Body of pancreas (tissue), 4 donors: ENCODE data around the gene REEP5. TPM values are rescaled to one million over a fixed set of nuclear protein-coding genes. Genes with fewer than 3 reads are reported as not detected.
A peak's percentile ranks its signal among the peaks of the same experiment; 100 is the strongest.

ENCODE experiments used
- ATAC-seq: fragments of 150-250 bp; one replicate; pipeline ENCODE4 v1.9.1; 2016
- DNase-seq, 4 donors: peaks; one replicate each; pipeline ENCODE4 v3.0.0-alpha.2; 2019
- H3K27ac ChIP-seq, 4 donors: fragments of 200-600 bp; sonication (generic); 1 replicate in 3 of 4; 2 replicates in 1 of 4; pipeline versions ENCODE4 v1.5.1 to v1.6.1; 2016 to 2019; ENCODE audit warnings: mild to moderate bottlenecking in 1 of 4, mixed read lengths in 1 of 4, moderate library complexity in 1 of 4
- H3K27me3 ChIP-seq, 2 donors: fragments of 200-600 bp; sonication (generic); one replicate each; pipeline ENCODE4 v1.6.0; 2016; ENCODE audit warnings: mild to moderate bottlenecking in 1 of 2
- H3K36me3 ChIP-seq, 2 donors: fragments of 200-600 bp; sonication (generic); replicated peaks in 1 of 2; 2 replicates each; pipeline ENCODE4 v1.5.1; 2016; ENCODE audit warnings: low read depth in 2 of 2; ENCODE audit not compliant: insufficient read depth in 1 of 2
- H3K4me1 ChIP-seq: fragments of 200-600 bp; sonication (generic); one replicate; pipeline ENCODE4 v1.6.0; 2016
- H3K4me3 ChIP-seq, 2 donors: fragments of 200-600 bp; sonication (generic); 1 replicate in 1 of 2; 2 replicates in 1 of 2; pipeline ENCODE4 v1.5.1; 2016 to 2019
- H3K9me3 ChIP-seq, 3 donors: fragments of 200-600 bp; sonication (generic); 1 replicate in 2 of 3; 2 replicates in 1 of 3; pipeline ENCODE4 v1.5.1; 2016
- POLR2A ChIP-seq, 3 donors: fragments of 450-650 bp; IDR thresholded peaks; one replicate each; pipeline ENCODE4 v1.6.1; 2016; ENCODE audit warnings: antibody characterized with exemption in 3 of 3, mild to moderate bottlenecking in 2 of 3
- WGBS, 2 donors: methylation state at CpG; one replicate each; pipeline ENCODE4 v1.1.5; 2017; 5-methylcytosine and 5-hydroxymethylcytosine counted together
- intact Hi-C: fragments of 100-400 bp; cut with DNase I; formaldehyde crosslinking; loops from one replicate; pipeline ENCODE4 v1.15.1; 2023
- total RNA-seq, 2 donors: library from RNA; depleted of rRNA; stranded (reverse); fragments of >200 nt; gene quantifications; one replicate each; pipeline ENCODE4 v1.1.0, GENCODE V29; 2016
- TF ChIP-seq, protein P1 (sequence below), 7 experiments: fragments of 450-650 bp in 4 of 7; fragments of 200-600 bp in 3 of 7; sonication (generic) in 3 of 7; IDR thresholded peaks; one replicate each; pipeline ENCODE4 v1.5.1; 2016 to 2019; ENCODE audit warnings: antibody characterized with exemption in 7 of 7

The REEP5 gene
- 10 to 100 TPM; 52.1 to 53.4 TPM for total RNA-seq

DNA sequence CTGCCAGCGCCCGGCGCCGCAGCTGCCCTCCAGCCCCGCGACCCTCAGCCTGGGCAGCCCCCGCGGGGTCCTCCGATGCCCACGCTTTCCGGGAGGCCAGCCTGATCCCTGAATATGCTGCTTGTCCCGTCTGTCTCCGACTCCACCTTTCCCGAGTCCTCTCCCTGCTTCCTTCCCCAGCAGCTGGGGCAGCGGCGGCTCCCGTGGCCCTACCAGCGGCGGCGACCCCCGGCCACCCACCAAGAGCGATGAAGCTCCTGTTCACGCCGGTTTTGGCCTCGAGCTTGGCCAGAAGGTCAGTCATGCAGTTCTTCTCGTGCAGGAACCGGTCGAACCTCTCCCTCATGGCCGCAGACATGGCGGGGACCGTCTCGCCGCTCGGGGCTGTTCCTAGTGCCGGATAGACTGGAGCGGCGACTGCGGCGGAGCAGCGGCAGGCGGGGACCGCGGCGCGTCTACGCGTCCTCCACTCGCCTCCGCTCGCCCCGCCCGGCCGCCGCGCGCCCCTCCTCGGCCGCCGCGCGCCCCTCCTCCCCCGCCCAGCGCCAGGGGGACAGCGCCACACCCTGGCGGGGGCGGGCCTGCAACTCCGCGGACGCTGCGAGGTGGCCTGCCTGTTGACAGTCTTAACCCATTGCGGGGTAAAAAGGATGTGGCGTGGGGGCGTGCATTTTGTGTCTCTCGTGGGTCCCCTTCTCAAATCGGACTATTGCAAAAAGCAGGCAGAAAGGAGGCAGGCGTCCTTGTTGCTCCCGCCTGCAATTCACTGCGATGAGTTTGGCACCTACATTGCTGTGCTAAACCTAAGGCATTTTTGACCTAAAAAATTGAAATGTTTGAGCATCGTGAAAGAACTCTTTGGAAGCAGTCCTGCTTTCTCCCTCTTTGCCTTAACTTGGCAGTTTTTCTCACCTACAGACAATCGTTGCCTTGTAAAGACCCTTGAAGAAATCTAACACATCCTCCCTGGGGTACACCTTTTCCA, at the start of gene REEP5:
REEP5 (minus strand) TSS at position 395 of the 985 bp plus-strand sequence; CDS start at position 358, 37 bp downstream.
- H3K27ac ChIP-seq: peak within 1 kb of the TSS; percentile 76 to 99 (median 94)
- peak; percentile 93 for ATAC-seq
- no peaks in the 10 kb centered on the region for H3K27me3 ChIP-seq
- no peaks in the 10 kb centered on the region for H3K36me3 ChIP-seq
- H3K4me1 ChIP-seq: peaks cover 43% of the 10 kb centered on the region
- peak within 1 kb of the TSS; percentile 52 to 75 for H3K4me3 ChIP-seq
- WGBS, 2 donors: 0 to 1% methylated on average over 14 to 79 of the region's 80 CpGs
- intact Hi-C loops: no loop called here
- DNase-seq: peak; percentile 86 to 91 (median 88)
- no peaks in the 10 kb centered on the region for H3K9me3 ChIP-seq
- TF ChIP-seq POLR2A (IDR thresholded peaks at IDR 0.05): peak; percentile 96 to 99 (median 99)
- TF ChIP-seq, protein P1, sequence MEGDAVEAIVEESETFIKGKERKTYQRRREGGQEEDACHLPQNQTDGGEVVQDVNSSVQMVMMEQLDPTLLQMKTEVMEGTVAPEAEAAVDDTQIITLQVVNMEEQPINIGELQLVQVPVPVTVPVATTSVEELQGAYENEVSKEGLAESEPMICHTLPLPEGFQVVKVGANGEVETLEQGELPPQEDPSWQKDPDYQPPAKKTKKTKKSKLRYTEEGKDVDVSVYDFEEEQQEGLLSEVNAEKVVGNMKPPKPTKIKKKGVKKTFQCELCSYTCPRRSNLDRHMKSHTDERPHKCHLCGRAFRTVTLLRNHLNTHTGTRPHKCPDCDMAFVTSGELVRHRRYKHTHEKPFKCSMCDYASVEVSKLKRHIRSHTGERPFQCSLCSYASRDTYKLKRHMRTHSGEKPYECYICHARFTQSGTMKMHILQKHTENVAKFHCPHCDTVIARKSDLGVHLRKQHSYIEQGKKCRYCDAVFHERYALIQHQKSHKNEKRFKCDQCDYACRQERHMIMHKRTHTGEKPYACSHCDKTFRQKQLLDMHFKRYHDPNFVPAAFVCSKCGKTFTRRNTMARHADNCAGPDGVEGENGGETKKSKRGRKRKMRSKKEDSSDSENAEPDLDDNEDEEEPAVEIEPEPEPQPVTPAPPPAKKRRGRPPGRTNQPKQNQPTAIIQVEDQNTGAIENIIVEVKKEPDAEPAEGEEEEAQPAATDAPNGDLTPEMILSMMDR (IDR thresholded peaks at IDR 0.05): peak; percentile 45 to 97 (median 87)

DNA sequence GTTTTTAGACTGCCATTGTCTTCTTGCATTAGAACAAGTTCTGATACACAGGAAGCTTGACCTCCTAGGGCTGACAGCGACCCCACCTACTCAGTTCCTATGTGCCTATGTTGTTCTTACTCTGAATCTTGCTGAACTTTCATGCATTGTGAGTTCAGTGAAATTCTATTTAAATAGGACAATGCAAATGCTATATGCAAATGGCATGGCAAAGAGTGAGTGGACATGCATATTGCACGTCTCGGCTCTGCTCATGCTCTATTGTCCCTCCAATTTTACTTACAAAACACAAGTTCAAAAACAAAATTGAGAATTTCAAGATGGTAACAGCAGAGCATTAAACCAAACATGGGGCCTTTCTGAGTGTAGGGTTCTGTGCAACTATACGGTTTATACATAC, 49.2 kb upstream of the REEP5 start:
- no peaks in the 10 kb centered on the region for H3K36me3 ChIP-seq
- intact Hi-C loops: no loop called here
- H3K4me3 ChIP-seq: no peak overlapping the region
- H3K4me1 ChIP-seq: peaks cover 5% of the 10 kb centered on the region
- DNase-seq (no peak), ATAC-seq (no peak)
- H3K27me3 ChIP-seq: no peaks in the 10 kb centered on the region
- 89 to 94% methylated on average over 4 of the region's 4 CpGs for WGBS, 2 donors
- H3K9me3 ChIP-seq: no peaks in the 10 kb centered on the region
- TF ChIP-seq, protein P1 (IDR thresholded peaks at IDR 0.05): no peak
- TF ChIP-seq POLR2A (IDR thresholded peaks at IDR 0.05): no peak
- H3K27ac ChIP-seq: no peak overlapping the region

DNA sequence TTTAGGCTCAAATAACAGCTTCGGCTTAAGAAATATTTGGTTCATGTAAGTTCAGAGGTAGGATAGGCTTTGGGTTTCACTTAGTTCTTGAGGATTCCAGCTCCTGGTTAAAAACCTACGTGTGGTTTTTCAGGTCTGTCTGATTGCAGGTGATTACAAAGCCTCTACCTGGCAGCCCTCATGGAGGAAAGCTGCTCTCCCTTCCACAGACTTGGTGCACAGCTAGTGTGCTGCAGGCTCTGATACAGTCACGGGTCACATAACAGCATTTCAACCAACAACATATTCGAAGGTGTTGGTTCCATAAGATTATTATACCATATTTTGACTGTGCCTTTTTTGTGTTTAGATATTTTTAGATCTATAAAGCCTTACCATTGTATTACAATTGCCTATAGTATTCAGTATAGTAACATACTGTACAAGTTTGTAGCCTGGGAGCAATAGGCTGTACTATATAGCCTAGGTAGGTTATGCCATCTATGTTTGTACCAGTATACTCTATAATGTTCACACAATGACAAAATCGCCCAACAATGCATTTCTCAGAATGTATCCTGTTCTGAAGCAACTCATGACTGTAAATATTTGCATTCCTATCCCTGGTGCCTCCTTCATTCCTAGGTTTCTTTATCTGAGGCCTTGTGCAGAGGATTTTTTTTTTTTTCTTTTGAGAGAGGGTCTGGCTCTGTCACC, 46.5 kb upstream of the REEP5 start:
- 57 to 64% methylated on average over 5 of the region's 5 CpGs for WGBS, 2 donors
- no peak for ATAC-seq
- TF ChIP-seq, protein P1 (IDR thresholded peaks at IDR 0.05): no peak
- TF ChIP-seq POLR2A (IDR thresholded peaks at IDR 0.05): no peak
- Histone ChIP-seq H3K9me3 (no peaks in the 10 kb centered on the region), H3K27me3 (no peaks in the 10 kb centered on the region), H3K4me1 (no peaks in the 10 kb centered on the region), H3K36me3 (no peaks in the 10 kb centered on the region), H3K27ac (no peak overlapping the region), H3K4me3 (no peak overlapping the region)
- DNase-seq: no peak
- intact Hi-C loops: no loop called here

DNA sequence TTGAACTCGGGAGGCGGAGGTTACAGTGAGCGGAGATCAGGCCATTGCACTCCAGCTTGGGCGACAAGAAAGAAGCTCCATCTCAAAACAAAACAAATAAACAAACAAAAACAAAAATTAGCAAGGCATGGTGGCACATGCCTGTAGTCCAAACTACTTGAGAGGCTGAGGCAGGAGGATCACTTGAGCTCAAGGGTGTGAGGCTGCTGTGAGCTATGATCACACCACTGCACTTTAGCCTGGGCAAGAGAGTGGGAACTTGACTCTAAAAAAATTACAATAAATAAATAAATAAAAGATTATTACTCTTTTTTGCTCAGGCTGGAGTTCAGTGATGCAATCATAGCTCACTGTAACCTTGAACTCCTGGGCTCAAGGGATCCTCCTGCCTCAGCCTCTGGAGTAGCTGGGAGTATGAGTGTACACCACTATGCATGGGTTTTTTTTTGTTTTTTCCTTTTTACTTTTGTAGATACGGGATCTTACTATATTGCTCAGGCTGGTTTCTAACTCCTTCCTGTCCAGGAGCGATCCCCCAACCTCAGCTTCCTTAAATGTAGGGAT, 45.6 kb upstream of the REEP5 start:
- 90 to 91% methylated on average over 6 of the region's 6 CpGs for WGBS, 2 donors
- H3K4me3 ChIP-seq: no peak overlapping the region
- no peaks in the 10 kb centered on the region for H3K9me3 ChIP-seq
- no peaks in the 10 kb centered on the region for H3K27me3 ChIP-seq
- intact Hi-C loops: no loop called here
- no peak for DNase-seq
- H3K27ac ChIP-seq: no peak overlapping the region
- H3K36me3 ChIP-seq: no peaks in the 10 kb centered on the region
- TF ChIP-seq, protein P1 (IDR thresholded peaks at IDR 0.05): no peak
- TF ChIP-seq POLR2A (IDR thresholded peaks at IDR 0.05): no peak
- no peak for ATAC-seq
- no peaks in the 10 kb centered on the region for H3K4me1 ChIP-seq
